Omental fat pad (tissue), 4 donors: ENCODE measurements around the gene RGSL1. TPM values are rescaled to one million over a fixed set of nuclear protein-coding genes. Genes with fewer than 3 reads are reported as not detected.

Experiments used
- ATAC-seq: fragments of 150-250 bp; one replicate; pipeline ENCODE4 v1.9.1; 2016; ENCODE audit warnings: mild to moderate bottlenecking, moderate library complexity; ENCODE audit not compliant: low FRiP score
- DNase-seq: peaks from one replicate; pipeline ENCODE4 v3.0.0-alpha.2; 2019; ENCODE audit warnings: low spot score
- CTCF ChIP-seq, 3 donors: fragments of 450-650 bp; IDR thresholded peaks; one replicate each; pipeline ENCODE4 v1.5.1; 2016 to 2017; ENCODE audit warnings: antibody characterized with exemption in 3 of 3, mild to moderate bottlenecking in 3 of 3, moderate library complexity in 2 of 3
- total RNA-seq, 4 donors: library from RNA; depleted of rRNA; stranded (reverse); fragments of >200 nt; gene quantifications; one replicate each; pipeline ENCODE4 v1.1.0, GENCODE V29; 2016

RGSL1 gene
- total RNA-seq, 4 donors from 2014 or later, result 1.7 TPM; not detected in 3

- ATAC-seq (no peak), DNase-seq (no peak)
- TF ChIP-seq CTCF (IDR thresholded peaks at IDR 0.05), result peak in 2 of 3 donors; percentile 73 to 74
These were observed 151.5 kb downstream of the RGSL1 start for GRCh38 chr1:182601416-182601786.

- no peak for TF ChIP-seq CTCF (IDR thresholded peaks at IDR 0.05)
- ATAC-seq (no peak), DNase-seq (no peak)
These were observed 152.0 kb downstream of the RGSL1 start for GRCh38 chr1:182601913-182602312.

- DNase-seq (no peak), ATAC-seq (no peak)
- TF ChIP-seq CTCF (IDR thresholded peaks at IDR 0.05), result no peak
These were observed 153.1 kb downstream of the RGSL1 start for GRCh38 chr1:182602935-182603645.

- DNase-seq (no peak), ATAC-seq (peak; percentile 10)
- no peak for TF ChIP-seq CTCF (IDR thresholded peaks at IDR 0.05)
These were observed 153.8 kb downstream of the RGSL1 start for GRCh38 chr1:182603646-182604174.

- peak; percentile 93 for ATAC-seq
- DNase-seq, result peak; percentile 71
- no peak for TF ChIP-seq CTCF (IDR thresholded peaks at IDR 0.05)
These were observed 154.5 kb downstream of the RGSL1 start, which contains the start of gene RGS16 for GRCh38 chr1:182604175-182605164. Gene RGS16 (minus strand): TSS chr1:182604389. CDS start chr1:182604259, 130 bp downstream.

- no peak for TF ChIP-seq CTCF (IDR thresholded peaks at IDR 0.05)
- no peak for DNase-seq
- ATAC-seq, result no peak
These were observed 157.6 kb downstream of the RGSL1 start for GRCh38 chr1:182607566-182607965.
